ENCODE measurements around the gene EYS. TPM values are rescaled to one million over a fixed set of nuclear protein-coding genes. Genes with fewer than 3 reads are reported as not detected.
"Not testable (repeated sequence)": the region's sequence is repeated elsewhere in the genome, so short reads cannot be mapped to it uniquely, and the experiment has no call there.

The EYS gene
- total and polyA plus RNA-seq, 8 donors = 0.55 to 0.58 TPM; not detected in 6

- WGBS, 5 donors = 81 to 86% (median 85%) methylated on average over 9 to 12 of the region's 12 CpGs
- TF ChIP-seq EP300 (IDR thresholded peaks at IDR 0.05) (no peak), CTCF (IDR thresholded peaks at IDR 0.05) (no peak), POLR2A (IDR thresholded peaks at IDR 0.05) (no peak), POLR2AphosphoS5 (IDR thresholded peaks at IDR 0.05) (no peak)
- Histone ChIP-seq H3K4me3 (no peak overlapping the region), H3K27me3 (no peaks in the 10 kb centered on the region), H3K4me1 (no peaks in the 10 kb centered on the region), H3K36me3 (no peaks in the 10 kb centered on the region), H3K27ac (no peak overlapping the region), H3K9me3 (no peaks in the 10 kb centered on the region)
- intact Hi-C loops (cut with DNase I; ENCODE audit: low total_unique reads) = no loop called here
- DNase-seq = no peak
These were observed 69.6 kb downstream of the EYS start for GRCh38 chr6:65637289-65638046.

GRCh38 chr6:65633501-65633900 is 73.5 kb downstream of the EYS start:
- no peak for DNase-seq
- H3K27ac ChIP-seq = no peak overlapping the region
- intact Hi-C loops (cut with DNase I; ENCODE audit: low total_unique reads) = no loop called here
- H3K4me3 ChIP-seq = no peak overlapping the region
- no peaks in the 10 kb centered on the region for H3K36me3 ChIP-seq
- no peak for TF ChIP-seq POLR2AphosphoS5 (IDR thresholded peaks at IDR 0.05)
- TF ChIP-seq EP300 (IDR thresholded peaks at IDR 0.05) = no peak
- no peak for TF ChIP-seq CTCF (IDR thresholded peaks at IDR 0.05)
- no peak for TF ChIP-seq POLR2A (IDR thresholded peaks at IDR 0.05)
- WGBS, 5 donors = 64 to 84% (median 70%) methylated on average over 1 of the region's 1 CpG
- H3K4me1 ChIP-seq = no peaks in the 10 kb centered on the region
- H3K27me3 ChIP-seq = no peaks in the 10 kb centered on the region
- no peaks in the 10 kb centered on the region for H3K9me3 ChIP-seq

- Histone ChIP-seq H3K4me3 (no peak overlapping the region), H3K36me3 (no peaks in the 10 kb centered on the region), H3K27me3 (no peaks in the 10 kb centered on the region), H3K9me3 (peaks cover 0 to 11% (median 0%) of the 10 kb centered on the region in 4 donors), H3K4me1 (no peaks in the 10 kb centered on the region), H3K27ac (no peak overlapping the region)
- intact Hi-C loops (cut with DNase I; ENCODE audit: low total_unique reads) = no loop called here
- no peak for DNase-seq
- TF ChIP-seq EP300 (IDR thresholded peaks at IDR 0.05) (no peak), POLR2A (IDR thresholded peaks at IDR 0.05) (no peak), POLR2AphosphoS5 (IDR thresholded peaks at IDR 0.05) (no peak), CTCF (IDR thresholded peaks at IDR 0.05) (no peak)
- WGBS, 5 donors = 57 to 84% (median 75%) methylated on average over 2 of the region's 2 CpGs
These were observed 75.3 kb downstream of the EYS start for GRCh38 chr6:65631711-65632110.

GRCh38 chr6:65627434-65627999 is 79.5 kb downstream of the EYS start:
- DNase-seq = not testable (repeated sequence)
- WGBS, 5 donors = 88 to 94% (median 91%) methylated on average over 20 to 35 of the region's 35 CpGs

GRCh38 chr6:65627015-65627414 is 80.0 kb downstream of the EYS start:
- Histone ChIP-seq H3K4me1 (no peaks in the 10 kb centered on the region), H3K27me3 (no peaks in the 10 kb centered on the region), H3K36me3 (no peaks in the 10 kb centered on the region), H3K27ac (no peak overlapping the region), H3K9me3 (peaks cover 0 to 13% (median 0%) of the 10 kb centered on the region in 4 donors), H3K4me3 (no peak overlapping the region)
- intact Hi-C loops (cut with DNase I; ENCODE audit: low total_unique reads) = no loop called here
- DNase-seq = no peak
- no peak for TF ChIP-seq EP300 (IDR thresholded peaks at IDR 0.05)
- TF ChIP-seq POLR2AphosphoS5 (IDR thresholded peaks at IDR 0.05) = no peak
- TF ChIP-seq CTCF (IDR thresholded peaks at IDR 0.05) = no peak
- TF ChIP-seq POLR2A (IDR thresholded peaks at IDR 0.05) = no peak
- 86 to 96% (median 93%) methylated on average over 5 of the region's 5 CpGs for WGBS, 5 donors

More at GRCh38 chr6:65627434-65627999, 79.5 kb downstream of the EYS start:
- H3K36me3 ChIP-seq; H3K4me1 ChIP-seq; H3K27ac ChIP-seq; intact Hi-C loops (cut with DNase I; ENCODE audit: low total_unique reads); H3K27me3 ChIP-seq; H3K4me3 ChIP-seq: not testable (repeated sequence)
- H3K9me3 ChIP-seq = peaks cover 0 to 13% (median 0%) of the 10 kb centered on the region in 4 donors

Measured in stomach (tissue), 9 donors.